HEK293 (cell line): ENCODE measurements around the gene RPS15.

Experiments
- PBX3 ChIP-seq: sonication (generic); formaldehyde crosslinking; IDR thresholded peaks from 2 replicates; pipeline ENCODE4 v1.8.1; 2022; ENCODE audit warnings: mild to moderate bottlenecking, moderate library complexity, missing genetic modification reagents
- PRDM1 ChIP-seq: fragments of 450-650 bp; formaldehyde crosslinking; IDR thresholded peaks from 2 replicates; pipeline ENCODE4; 2016; ENCODE audit warnings: missing biosample characterization, missing genetic modification characterization
- PRDM6 ChIP-seq: fragments of 450-650 bp; formaldehyde crosslinking; IDR thresholded peaks from 2 replicates; pipeline ENCODE4 v1.5.1; 2017; ENCODE audit warnings: missing biosample characterization, missing genetic modification characterization
- YY2 ChIP-seq: fragments of 450-650 bp; formaldehyde crosslinking; IDR thresholded peaks from 2 replicates; pipeline ENCODE4 v1.5.1; 2016; ENCODE audit warnings: missing biosample characterization, missing genetic modification characterization
- ZBTB7A ChIP-seq: fragments of 450-650 bp; formaldehyde crosslinking; IDR thresholded peaks from 2 replicates; pipeline ENCODE4 v1.5.1; 2016; ENCODE audit warnings: low read depth, missing biosample characterization, missing genetic modification characterization
- ZFP69B ChIP-seq: fragments of 450-650 bp; formaldehyde crosslinking; IDR thresholded peaks from 2 replicates; pipeline ENCODE4 v1.5.1; 2016; ENCODE audit warnings: missing biosample characterization, missing genetic modification characterization
- ZNF10 ChIP-seq: fragments of 450-650 bp; formaldehyde crosslinking; IDR thresholded peaks from 2 replicates; pipeline ENCODE4 v1.5.1; 2017; ENCODE audit warnings: missing biosample characterization, missing genetic modification characterization
- ZNF112 ChIP-seq: fragments of 450-650 bp; formaldehyde crosslinking; IDR thresholded peaks from 2 replicates; pipeline ENCODE4 v1.5.0; 2017; ENCODE audit warnings: missing biosample characterization, missing genetic modification characterization
- ZNF133 ChIP-seq: fragments of 450-650 bp; formaldehyde crosslinking; IDR thresholded peaks from 2 replicates; pipeline ENCODE4 v1.5.1; 2016; ENCODE audit warnings: missing biosample characterization, missing genetic modification characterization
- ZNF148 ChIP-seq: fragments of 450-650 bp; formaldehyde crosslinking; IDR thresholded peaks from 2 replicates; pipeline ENCODE4 v1.5.0; 2017; ENCODE audit warnings: missing biosample characterization, missing genetic modification characterization, borderline replicate concordance
- ZNF2 ChIP-seq: fragments of 450-650 bp; formaldehyde crosslinking; IDR thresholded peaks from 2 replicates; pipeline ENCODE4 v1.5.1; 2016; ENCODE audit warnings: missing biosample characterization, missing genetic modification characterization
- ZNF211 ChIP-seq: fragments of 450-650 bp; formaldehyde crosslinking; IDR thresholded peaks from 2 replicates; pipeline ENCODE4 v1.5.1; 2016; ENCODE audit warnings: low read depth, missing biosample characterization, missing genetic modification characterization
- ZNF23 ChIP-seq: fragments of 450-650 bp; formaldehyde crosslinking; IDR thresholded peaks from 2 replicates; pipeline ENCODE4 v1.5.1; 2016; ENCODE audit warnings: missing biosample characterization, missing genetic modification characterization, borderline replicate concordance
- ZNF266 ChIP-seq: fragments of 450-650 bp; formaldehyde crosslinking; IDR thresholded peaks from 2 replicates; pipeline ENCODE4 v1.5.1; 2016; ENCODE audit warnings: missing biosample characterization, missing genetic modification characterization, low read depth
- ZNF426 ChIP-seq: fragments of 450-650 bp; formaldehyde crosslinking; IDR thresholded peaks from 2 replicates; pipeline ENCODE4 v1.5.1; 2017; ENCODE audit warnings: missing biosample characterization, missing genetic modification characterization, mild to moderate bottlenecking, inconsistent platforms, moderate library complexity
- ZNF518A ChIP-seq: fragments of 450-650 bp; formaldehyde crosslinking; conservative IDR thresholded peaks from 2 replicates; pipeline ENCODE4 v1.5.1; 2016; ENCODE audit warnings: low read depth, missing biosample characterization, missing genetic modification characterization
- ZNF580 ChIP-seq: fragments of 450-650 bp; formaldehyde crosslinking; IDR thresholded peaks from 2 replicates; pipeline ENCODE4 v1.5.1; 2016; ENCODE audit warnings: missing biosample characterization, missing genetic modification characterization
- ZNF777 ChIP-seq: fragments of 450-650 bp; formaldehyde crosslinking; IDR thresholded peaks from 2 replicates; pipeline ENCODE4 v1.5.1; 2017; ENCODE audit warnings: missing biosample characterization, missing genetic modification characterization, borderline replicate concordance
- ZSCAN23 ChIP-seq: fragments of 450-650 bp; formaldehyde crosslinking; IDR thresholded peaks from 2 replicates; pipeline ENCODE4 v1.5.1; 2016; ENCODE audit warnings: missing biosample characterization, missing genetic modification characterization
- ZSCAN5A ChIP-seq: fragments of 450-650 bp; formaldehyde crosslinking; IDR thresholded peaks from 2 replicates; pipeline ENCODE4 v1.5.1; 2016; ENCODE audit warnings: missing biosample characterization, missing genetic modification characterization
- ZXDB ChIP-seq: fragments of 450-650 bp; formaldehyde crosslinking; IDR thresholded peaks from 2 replicates; pipeline ENCODE4 v1.5.1; 2016; ENCODE audit warnings: missing biosample characterization, missing genetic modification characterization
- TF ChIP-seq, protein P1 (sequence below): fragments of 450-650 bp; formaldehyde crosslinking; IDR thresholded peaks from 2 replicates; pipeline ENCODE4 v1.5.1; 2016; ENCODE audit warnings: missing biosample characterization, missing genetic modification characterization
- TF ChIP-seq, protein P2 (sequence below): fragments of 450-650 bp; formaldehyde crosslinking; IDR thresholded peaks from 2 replicates; pipeline ENCODE4 v1.5.1; 2016; ENCODE audit warnings: missing biosample characterization, missing genetic modification characterization

Gene RPS15

DNA sequence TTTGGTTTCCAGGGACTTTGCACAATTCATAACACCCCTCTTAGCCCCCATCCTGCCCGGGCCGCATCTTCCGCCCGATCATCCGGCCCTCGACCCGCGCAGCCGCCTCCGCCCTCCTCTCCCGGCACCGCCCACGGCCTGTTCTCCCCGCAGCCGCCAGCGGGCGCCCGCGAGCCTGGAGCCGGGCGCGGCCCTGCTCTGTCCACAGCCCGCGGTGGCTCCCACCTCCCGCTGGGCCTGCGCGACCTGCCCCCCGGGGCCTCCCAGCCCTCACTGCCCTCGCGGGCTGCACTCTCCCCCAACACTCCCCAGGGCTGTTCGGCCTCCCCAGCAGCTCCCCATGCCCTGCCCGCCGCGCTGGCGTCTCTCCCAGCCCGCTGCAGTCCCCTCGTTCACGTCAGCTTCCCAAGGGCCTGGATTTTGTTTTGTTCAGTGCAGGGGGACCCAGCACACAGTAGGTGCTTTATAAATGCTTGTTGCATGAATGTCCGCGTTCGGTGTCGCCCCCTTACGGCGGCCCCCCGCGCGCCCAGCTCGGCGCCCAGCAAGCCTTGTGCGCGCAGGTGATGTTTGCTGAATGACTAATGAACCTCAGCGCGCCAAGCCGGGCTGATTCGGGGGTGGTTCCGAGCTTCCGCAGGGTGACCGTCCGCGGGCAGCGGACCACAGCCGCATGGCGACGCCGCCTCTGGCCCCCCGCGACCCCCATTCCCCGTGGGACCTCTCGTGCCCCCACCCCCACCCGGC is 7.2 kb downstream of the RPS15 start (continued):
- TF ChIP-seq, protein P1, sequence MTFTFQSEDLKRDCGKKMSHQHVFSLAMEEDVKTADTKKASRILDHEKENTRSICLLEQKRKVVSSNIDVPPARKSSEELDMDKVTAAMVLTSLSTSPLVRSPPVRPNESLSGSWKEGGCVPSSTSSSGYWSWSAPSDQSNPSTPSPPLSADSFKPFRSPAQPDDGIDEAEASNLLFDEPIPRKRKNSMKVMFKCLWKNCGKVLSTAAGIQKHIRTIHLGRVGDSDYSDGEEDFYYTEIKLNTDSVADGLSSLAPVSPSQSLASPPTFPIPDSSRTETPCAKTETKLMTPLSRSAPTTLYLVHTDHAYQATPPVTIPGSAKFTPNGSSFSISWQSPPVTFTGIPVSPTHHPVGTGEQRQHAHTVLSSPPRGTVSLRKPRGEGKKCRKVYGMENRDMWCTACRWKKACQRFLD (tag by site-specific recombination), result no peak
- TF ChIP-seq ZNF133 (tag by site-specific recombination) (no peak), ZXDB (tag by site-specific recombination) (peak; percentile 79), ZNF580 (tag by site-specific recombination) (peak; percentile 77), ZNF426 (tag by site-specific recombination) (no peak), ZNF10 (tag by site-specific recombination) (no peak), ZNF777 (tag by site-specific recombination) (no peak), PRDM1 (tag by site-specific recombination) (no peak), ZNF112 (tag by site-specific recombination) (no peak), ZFP69B (tag by site-specific recombination) (peak; percentile 71), ZSCAN5A (tag by site-specific recombination) (no peak; the same call in none of the 2 replicates), PBX3 (no peak), ZBTB7A (peak; percentile 92), ZNF266 (no peak), PRDM6 (tag by site-specific recombination) (no peak), ZNF23 (tag by site-specific recombination) (no peak), ZNF518A (tag by site-specific recombination) (no peak), ZNF211 (tag by site-specific recombination) (no peak), ZSCAN23 (peak; percentile 95), ZNF2 (peak; percentile 65), ZNF148 (tag by site-specific recombination) (no peak), YY2 (no peak)
- TF ChIP-seq, protein P2, sequence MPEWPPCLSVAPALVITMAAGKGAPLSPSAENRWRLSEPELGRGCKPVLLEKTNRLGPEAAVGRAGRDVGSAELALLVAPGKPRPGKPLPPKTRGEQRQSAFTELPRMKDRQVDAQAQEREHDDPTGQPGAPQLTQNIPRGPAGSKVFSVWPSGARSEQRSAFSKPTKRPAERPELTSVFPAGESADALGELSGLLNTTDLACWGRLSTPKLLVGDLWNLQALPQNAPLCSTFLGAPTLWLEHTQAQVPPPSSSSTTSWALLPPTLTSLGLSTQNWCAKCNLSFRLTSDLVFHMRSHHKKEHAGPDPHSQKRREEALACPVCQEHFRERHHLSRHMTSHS (tag by site-specific recombination), result no peak
